Brain microvascular endothelial cell (primary cell): ENCODE measurements around the gene SAMD7.

Experiments used
- DNase-seq: peaks from one replicate; pipeline ENCODE4 v3.0.0-alpha.2; 2020
- H3K27ac ChIP-seq: fragments of 250-450 bp; sonication (Bioruptor Pico); 2 replicates; pipeline ENCODE4 v1.5.1; 2020; ENCODE audit warnings: mild to moderate bottlenecking, moderate library complexity
- H3K27me3 ChIP-seq: fragments of 250-450 bp; sonication (Bioruptor Pico); replicated peaks from 2 replicates; pipeline ENCODE4 v1.5.1; 2020; ENCODE audit warnings: mild to moderate bottlenecking
- H3K36me3 ChIP-seq: fragments of 250-450 bp; sonication (Bioruptor Pico); replicated peaks from 2 replicates; pipeline ENCODE4 v1.5.1; 2020; ENCODE audit warnings: mild to moderate bottlenecking
- H3K4me3 ChIP-seq: 2 replicates; pipeline ENCODE4 v1.5.1; 2011; ENCODE audit warnings: low read depth, mild to moderate bottlenecking, control low read depth, low read length, moderate library complexity
- in situ Hi-C: cut with HindIII; loops from 2 replicates; pipeline ENCODE4 v1.10.0; 2017; ENCODE audit warnings: low sequenced_read_pairs, low pct_ligation_motif_present
- TF ChIP-seq, protein P1 (sequence below): IDR thresholded peaks from 2 replicates; pipeline ENCODE4 v1.5.1; 2011; ENCODE audit warnings: low read depth, mild to moderate bottlenecking, moderate library complexity, low read length, control low read depth, inconsistent platforms; ENCODE audit errors: missing control alignments

Gene SAMD7

DNA sequence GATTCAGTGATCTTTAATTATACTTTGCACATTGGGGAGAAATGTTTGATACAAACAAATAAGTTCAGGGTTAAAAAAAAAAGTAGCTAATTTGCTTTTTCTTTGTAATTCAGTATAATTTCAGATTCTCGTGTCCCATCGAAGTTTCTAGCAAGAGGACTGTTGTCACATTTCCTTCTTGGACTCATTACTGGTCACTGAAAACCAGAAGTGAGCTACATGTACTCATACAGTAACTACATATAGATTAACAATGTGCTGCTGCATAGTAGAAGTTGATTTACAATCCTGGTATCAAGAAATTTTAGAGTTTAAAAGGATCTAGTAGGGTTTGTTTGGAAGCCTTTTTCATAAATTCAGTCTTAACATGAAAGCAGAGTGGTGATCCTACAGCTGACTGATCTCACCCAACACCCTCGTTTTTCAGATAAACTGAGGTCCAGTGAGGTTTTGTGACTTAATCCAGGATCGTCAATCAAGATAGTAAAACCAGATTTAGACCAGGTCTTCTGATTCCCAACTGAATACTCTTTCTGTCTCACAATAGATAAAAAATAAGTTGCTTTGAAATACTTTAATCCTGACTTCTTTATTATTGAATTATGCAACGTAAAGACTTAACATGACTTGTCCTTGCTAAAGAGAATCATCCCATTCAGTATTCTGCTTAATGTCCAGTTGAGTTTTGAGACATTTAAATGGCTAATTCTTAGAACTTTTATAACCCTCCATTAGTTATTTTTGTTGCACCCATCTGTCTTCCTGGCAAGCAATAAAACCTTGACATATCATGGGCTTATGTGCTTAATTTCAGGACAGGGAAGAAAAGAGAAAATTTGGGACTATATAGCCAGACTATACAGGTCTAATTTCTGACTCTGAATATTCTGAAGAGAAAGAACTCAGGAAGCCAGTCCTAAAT lies 58.1 kb downstream of the SAMD7 start:
- no peak overlapping the region for H3K4me3 ChIP-seq
- no peak overlapping the region for H3K27ac ChIP-seq
- in situ Hi-C loops = no loop called here
- DNase-seq = no peak
- no peaks in the 10 kb centered on the region for H3K36me3 ChIP-seq
- no peaks in the 10 kb centered on the region for H3K27me3 ChIP-seq
- TF ChIP-seq, protein P1, sequence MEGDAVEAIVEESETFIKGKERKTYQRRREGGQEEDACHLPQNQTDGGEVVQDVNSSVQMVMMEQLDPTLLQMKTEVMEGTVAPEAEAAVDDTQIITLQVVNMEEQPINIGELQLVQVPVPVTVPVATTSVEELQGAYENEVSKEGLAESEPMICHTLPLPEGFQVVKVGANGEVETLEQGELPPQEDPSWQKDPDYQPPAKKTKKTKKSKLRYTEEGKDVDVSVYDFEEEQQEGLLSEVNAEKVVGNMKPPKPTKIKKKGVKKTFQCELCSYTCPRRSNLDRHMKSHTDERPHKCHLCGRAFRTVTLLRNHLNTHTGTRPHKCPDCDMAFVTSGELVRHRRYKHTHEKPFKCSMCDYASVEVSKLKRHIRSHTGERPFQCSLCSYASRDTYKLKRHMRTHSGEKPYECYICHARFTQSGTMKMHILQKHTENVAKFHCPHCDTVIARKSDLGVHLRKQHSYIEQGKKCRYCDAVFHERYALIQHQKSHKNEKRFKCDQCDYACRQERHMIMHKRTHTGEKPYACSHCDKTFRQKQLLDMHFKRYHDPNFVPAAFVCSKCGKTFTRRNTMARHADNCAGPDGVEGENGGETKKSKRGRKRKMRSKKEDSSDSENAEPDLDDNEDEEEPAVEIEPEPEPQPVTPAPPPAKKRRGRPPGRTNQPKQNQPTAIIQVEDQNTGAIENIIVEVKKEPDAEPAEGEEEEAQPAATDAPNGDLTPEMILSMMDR = no peak

DNA sequence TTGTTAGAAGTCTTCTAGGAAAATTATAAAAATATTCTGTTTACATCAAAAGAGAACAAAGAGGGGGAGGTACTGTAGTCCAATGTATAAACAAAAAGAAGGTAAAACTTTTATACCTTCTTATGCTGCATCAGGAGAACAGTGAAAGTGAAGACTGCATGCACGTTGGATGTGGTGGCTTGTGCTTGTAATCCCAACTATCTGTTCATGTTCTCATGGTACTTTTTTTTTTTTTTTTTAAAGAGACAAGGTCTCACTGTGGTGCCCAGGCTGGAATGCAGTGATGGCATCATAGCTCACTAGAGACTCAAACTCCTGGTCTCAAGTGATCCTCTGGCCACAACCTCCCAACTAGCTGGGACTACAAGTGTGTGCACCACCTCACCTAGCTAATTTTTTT lies 59.5 kb downstream of the SAMD7 start:
- in situ Hi-C loops = no loop called here
- DNase-seq = no peak
- Histone ChIP-seq H3K27me3 (no peaks in the 10 kb centered on the region), H3K27ac (no peak overlapping the region), H3K36me3 (no peaks in the 10 kb centered on the region), H3K4me3 (no peak overlapping the region)
- TF ChIP-seq, protein P1 = no peak

- Histone ChIP-seq H3K27ac (no peak overlapping the region), H3K36me3 (peaks cover 6% of the 10 kb centered on the region), H3K27me3 (no peaks in the 10 kb centered on the region), H3K4me3 (no peak overlapping the region)
- TF ChIP-seq, protein P1 = no peak
- in situ Hi-C loops = no loop called here
- no peak for DNase-seq
Measured at GRCh38 chr3:169971522-169971921, 60.1 kb downstream of the SAMD7 start.

GRCh38 chr3:169980055-169980454 lies 68.7 kb downstream of the SAMD7 start:
- H3K27me3 ChIP-seq = no peaks in the 10 kb centered on the region
- in situ Hi-C loops = no loop called here
- H3K36me3 ChIP-seq = peaks cover 68% of the 10 kb centered on the region
- DNase-seq = no peak
- H3K27ac ChIP-seq = no peak overlapping the region
- TF ChIP-seq, protein P1 = no peak
- no peak overlapping the region for H3K4me3 ChIP-seq

DNA sequence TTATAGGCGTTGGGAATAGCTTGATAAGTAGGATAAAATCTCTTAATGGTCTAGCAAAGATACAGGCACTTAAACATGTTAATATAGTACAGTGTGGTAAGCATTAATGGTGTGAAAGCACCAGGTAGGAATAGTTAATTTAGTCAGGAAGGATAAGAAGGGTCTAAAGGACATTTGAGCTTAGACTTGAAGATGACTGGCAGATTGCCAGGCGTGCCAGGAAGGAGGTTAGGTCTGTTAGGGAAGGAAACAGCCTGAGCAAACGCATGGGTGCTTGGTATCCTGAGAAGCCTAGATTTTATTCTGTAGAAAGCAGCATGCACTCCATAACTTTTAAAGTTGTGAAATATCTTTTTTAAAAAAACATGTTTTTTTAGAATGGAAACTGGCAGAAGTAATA lies 72.9 kb downstream of the SAMD7 start:
- in situ Hi-C loops = no loop called here
- H3K36me3 ChIP-seq = peaks cover 65% of the 10 kb centered on the region
- no peak overlapping the region for H3K4me3 ChIP-seq
- H3K27ac ChIP-seq = no peak overlapping the region
- TF ChIP-seq, protein P1 = no peak
- no peak for DNase-seq
- H3K27me3 ChIP-seq = no peaks in the 10 kb centered on the region
